GM19324 (cell line): ENCODE data around the gene TPRN.

Experiments used
- ATAC-seq: cut with Tn5 transposase; IDR thresholded peaks from one replicate; pipeline ENCODE4 v1.9.1; 2021; ENCODE audit warnings: mild to moderate bottlenecking, moderate library complexity; ENCODE audit not compliant: unreplicated experiment, low FRiP score

Gene TPRN

GRCh38 chr9:137226338-137227053, 26.0 kb upstream of the TPRN start:
- ATAC-seq = no peak

DNA sequence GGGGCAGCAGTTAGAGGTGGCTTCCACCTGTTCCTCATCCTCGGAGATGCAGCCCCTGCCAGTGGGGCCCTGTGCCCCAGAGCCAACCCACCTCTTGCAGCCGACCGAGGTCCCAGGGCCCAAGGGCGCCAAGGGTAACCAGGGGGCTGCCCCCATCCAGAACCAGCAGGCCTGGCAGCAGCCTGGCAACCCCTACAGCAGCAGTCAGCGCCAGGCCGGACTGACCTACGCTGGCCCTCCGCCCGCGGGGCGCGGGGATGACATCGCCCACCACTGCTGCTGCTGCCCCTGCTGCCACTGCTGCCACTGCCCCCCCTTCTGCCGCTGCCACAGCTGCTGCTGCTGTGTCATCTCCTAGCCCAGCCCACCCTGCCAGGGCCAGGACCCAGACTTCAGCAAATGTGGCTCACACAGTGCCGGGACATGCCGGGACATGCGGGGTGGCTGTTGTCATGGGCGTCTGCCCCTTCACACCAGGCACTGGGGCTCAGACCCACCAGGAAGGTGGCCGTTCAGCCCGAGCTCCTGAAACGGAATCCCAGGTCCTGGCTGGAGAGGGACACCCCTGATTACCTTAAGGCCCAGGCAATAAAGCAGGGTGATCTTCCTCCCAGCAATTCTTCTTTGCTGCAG, 25.3 kb upstream of the TPRN start:
- no peak for ATAC-seq

DNA sequence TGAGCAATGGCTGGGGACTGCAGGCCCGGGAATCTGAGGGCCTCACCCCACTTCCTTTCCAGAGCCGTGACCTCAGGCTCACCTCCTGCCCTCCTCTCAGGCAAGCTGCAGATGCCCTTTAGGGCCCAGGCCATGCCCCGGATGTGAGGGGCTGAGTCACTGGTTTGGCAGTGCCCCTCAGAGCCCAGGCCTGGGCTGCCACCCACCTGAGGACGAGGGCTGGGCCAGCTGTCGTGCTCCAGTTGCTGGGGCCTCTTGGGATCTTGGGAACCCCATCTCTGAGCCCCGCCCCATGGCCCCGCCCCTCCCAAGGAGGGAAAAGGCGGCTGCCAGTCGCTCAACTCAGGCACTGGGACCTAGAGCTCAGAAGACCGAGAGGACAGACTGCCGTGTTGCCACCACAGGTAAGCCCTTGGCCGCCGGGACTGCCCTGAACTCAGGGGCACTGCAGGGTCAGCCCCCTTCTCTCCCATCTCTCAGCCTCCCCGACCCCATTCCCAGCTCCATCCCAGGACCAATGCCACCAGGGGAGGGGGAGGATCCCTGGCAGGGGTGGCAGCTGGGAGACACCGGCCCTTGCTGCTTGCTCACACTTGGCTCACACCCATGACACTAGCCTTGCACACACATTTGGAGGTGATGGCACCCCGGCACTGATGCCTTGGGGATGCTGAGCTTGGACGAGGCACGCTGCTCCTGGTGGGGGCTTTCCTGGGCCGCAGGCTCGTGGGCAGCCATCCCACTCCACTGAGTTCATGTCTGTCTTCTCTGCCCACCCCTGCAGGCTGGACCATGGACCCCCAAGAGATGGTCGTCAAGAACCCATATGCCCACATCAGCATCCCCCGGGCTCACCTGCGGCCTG, 24.5 kb upstream of the TPRN start, which contains the start of gene CYSRT1:
Gene CYSRT1, plus strand, starts transcription at position 345 of the 865 bp plus-strand sequence. Its CDS starts 448 bp downstream, at position 793.
- no peak for ATAC-seq

DNA sequence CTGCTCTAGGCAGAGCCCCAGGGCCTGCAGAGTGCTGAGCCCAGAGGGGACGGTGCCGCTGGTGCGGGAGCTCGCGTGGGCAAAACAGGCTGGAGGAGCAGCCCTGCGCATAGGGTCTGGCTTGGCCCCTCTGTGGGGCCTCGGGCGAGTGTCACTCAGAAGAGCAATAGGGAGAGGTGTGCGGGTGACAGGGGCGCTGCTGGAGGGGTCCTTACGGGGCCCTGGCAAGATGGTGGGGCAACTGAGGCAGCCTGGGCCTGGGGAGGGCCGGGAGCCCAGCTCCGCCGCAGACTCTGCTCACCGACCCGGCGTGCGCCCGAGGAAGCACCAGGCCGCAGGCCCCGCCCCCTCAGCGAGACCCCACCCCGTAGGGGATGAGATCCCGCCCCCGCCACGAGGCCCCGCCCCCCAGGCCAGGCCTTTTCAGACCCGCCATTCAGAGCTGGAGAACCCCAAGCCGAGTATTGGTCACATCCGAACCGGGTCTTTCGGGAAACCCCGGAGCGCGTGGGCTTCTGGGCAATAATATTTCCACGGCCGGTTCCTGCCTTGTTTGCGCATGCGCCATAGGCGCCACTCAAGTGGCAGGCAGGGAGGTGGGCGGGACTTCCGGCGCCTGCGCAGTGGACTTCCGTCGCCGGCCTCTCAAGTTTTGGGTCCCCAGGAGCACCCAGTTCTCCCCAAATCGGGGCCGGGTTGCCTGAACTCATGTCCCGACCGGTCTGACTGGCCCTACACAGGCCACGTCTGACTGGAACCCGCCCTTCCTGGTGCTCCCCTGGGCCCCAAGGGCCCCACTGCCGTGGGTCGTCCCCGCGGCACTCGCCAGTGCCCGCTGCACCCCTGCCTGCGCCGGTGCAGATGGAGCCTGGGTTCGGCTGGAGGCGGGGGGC, 22.8 kb upstream of the TPRN start:
- peak; percentile 78 for ATAC-seq

GRCh38 chr9:137222190-137223077, 21.9 kb upstream of the TPRN start, which contains the start of gene RNF208:
Gene RNF208, minus strand, starts transcription at chr9:137222240. Its CDS starts 1,028 bp downstream, at chr9:137221212.
- ATAC-seq = no peak

DNA sequence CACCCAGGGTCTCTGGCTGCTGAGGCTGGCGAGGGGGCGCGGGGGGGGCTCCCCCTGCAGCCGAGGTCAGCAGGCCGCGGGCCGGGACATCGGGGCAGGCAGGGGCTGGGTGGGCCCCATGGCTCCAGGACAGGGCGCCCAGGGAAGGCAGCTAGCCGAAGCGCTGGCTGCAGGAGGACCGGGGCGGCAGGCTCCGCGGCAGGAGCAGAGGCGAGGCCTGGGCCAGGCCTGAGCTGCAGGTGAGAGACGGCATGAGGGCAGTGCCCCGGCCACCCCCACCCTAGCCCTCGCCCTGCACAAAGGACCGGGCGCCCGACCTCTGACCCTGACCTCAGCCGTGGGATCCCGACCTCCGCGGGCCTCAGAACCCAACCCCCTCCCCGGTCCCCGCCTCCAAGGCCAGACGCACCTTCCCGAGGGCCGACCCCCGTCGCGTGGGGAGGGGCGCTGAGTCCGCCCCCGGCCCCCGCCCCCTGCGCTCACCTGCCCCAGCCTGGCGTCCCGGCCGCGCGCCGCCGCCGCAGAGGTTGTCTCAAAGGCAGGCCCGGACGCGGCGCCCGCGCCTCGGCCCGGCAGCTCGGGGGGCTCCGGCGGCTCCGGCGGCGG, 21.1 kb upstream of the TPRN start:
- ATAC-seq = no peak

DNA sequence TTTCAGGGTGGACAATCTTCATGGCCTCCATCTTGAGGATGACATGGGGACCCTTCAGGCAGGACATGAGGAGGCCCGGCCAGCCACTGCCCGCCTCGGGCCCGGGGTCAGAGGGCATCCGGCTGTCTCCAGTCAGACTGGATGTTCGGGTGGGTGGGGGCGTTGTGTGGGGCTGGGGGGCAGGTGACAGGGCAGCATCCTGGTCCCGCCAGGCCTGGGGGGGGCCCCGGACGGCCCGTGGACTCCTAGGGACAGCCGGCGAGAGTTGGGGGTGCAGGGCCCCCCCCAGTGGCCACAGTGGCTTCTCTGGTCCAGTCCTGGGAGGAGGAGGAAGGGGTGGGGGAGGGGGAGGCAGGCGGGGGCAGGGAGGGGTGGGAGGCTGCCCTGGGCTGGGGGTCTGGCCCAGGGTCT, 20.6 kb upstream of the TPRN start:
- no peak for ATAC-seq

- ATAC-seq = no peak
Observed at GRCh38 chr9:137220317-137221094, 20.0 kb upstream of the TPRN start.

DNA sequence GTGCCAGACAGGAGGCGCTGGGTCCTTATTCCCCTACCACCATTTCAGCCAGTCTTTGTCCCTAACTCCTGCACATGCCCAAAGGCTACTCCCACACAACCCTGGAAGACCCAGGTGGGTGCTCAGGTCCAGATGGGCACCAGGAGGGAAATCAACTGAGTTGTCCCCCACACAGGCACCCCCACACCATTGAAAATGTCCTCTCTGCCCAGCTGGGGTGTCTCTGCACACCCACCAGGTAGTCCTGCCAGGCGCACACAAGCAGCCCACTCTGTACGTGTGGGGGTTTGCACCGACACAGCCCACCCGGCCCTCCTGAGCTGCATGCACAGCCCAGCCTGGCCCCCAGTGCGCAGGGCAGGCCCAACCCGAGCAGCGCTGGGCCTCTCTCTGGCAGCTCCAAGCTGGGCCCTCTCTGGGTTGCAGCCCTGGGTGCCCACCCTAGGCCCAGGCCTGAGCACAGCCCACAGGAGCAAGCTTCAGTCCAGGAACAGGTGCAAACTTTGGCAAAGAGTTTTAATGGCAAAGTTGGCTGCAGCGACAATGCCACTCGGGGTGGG, 19.3 kb upstream of the TPRN start:
- no peak for ATAC-seq

- no peak for ATAC-seq
Observed at GRCh38 chr9:137218754-137219271, 18.3 kb upstream of the TPRN start.

DNA sequence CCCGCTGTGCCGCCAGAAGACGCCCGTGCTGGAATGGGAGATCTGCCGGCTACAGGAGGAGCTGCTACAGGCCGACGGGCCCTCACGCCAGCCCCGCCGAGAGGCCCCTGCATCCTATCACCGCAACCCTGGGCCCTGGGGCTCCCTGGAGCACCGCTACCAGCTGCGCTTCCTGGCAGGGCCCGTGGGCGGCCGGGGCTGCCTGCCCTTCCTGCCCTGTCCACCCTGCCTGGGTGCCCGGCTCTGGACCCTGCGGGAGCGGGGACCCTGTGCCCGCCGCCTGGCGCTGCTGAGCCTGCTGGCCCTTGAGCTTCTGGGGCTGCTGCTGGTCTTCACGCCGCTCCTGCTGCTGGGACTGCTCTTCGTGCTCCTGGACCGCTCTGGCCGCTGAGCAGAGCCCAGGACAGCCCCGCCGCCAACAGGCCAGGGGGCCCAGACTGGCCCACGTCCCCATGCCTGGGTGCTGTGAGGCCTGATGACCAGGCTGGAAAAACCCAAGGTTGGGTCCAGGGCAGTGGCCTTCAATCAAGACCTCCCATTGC, 17.7 kb upstream of the TPRN start:
- ATAC-seq = no peak

GRCh38 chr9:137217276-137218211, 17.0 kb upstream of the TPRN start:
- no peak for ATAC-seq

DNA sequence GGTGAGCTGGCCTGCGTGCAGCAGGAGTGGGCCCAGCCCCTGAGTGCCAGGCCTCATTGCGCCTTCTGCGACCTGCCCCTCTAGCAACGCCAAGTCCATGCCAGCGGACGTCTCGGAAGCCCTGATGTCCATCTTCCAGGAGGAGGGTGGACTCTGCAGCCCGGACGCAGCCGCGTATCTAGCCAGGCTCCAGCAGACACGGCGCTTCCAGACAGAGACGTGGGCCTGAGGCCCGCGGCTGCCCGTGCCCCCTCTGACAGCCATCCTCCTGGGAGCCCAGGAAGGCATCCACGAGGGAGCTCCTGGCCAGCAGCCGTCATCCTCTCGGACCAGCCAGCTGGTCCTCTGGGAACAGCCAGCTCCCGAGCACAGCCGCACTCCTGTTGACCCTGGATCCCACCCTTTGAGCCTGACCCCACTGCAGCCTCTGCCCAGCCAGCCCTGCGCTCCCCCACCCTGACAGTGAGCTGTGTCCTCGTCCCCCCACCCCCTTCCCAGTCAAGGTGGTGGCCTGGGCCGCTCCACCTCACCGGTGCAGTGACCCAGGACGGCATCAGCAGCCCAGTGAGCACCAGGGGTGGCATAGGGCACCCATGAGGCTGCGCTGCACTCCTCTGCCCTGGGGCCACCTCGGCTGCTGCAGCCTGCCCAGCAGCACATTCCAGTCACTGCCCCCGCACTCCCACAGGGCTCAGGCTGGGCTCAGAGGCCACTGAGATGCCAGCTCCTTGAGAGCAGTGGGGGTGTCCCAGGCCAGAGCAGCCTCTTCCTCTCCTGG, 15.8 kb upstream of the TPRN start:
- no peak for ATAC-seq

- ATAC-seq = no peak
Observed at GRCh38 chr9:137215196-137215986, 14.8 kb upstream of the TPRN start.

- ATAC-seq = no peak
Observed at GRCh38 chr9:137214620-137215019, 14.1 kb upstream of the TPRN start.
